IMR-90 (cell line): ENCODE data around the gene TRAF1. TPM values are rescaled to one million over a fixed set of nuclear protein-coding genes. Genes with fewer than 3 reads are reported as not detected.

Experiments used
- ATAC-seq: fragments of 200-7000 bp; cut with Tn5 transposase; 2 replicates; pipeline ENCODE4 v1.9.1; 2020; ENCODE audit warnings: low read depth, mild to moderate bottlenecking, moderate library complexity
- BruUV-seq: library from RNA; stranded (reverse); fragments of 400-500 nt; replicated peaks from 2 replicates; lab custom pipeline; 2021; lab: Mats Ljungman, UMichigan
- CTCF ChIA-PET: fragments of 300-600 bp; formaldehyde crosslinking; extraction: SDS; loops from one replicate; lab custom pipeline; 2021; ENCODE audit warnings: antibody characterized with exemption; lab: Yijun Ruan, JAX
- POLR2A ChIA-PET: fragments of 300-600 bp; sonication (Branson Sonifier 250); formaldehyde crosslinking; loops from one replicate; lab custom pipeline; 2022; ENCODE audit warnings: antibody characterized with exemption; ENCODE audit not compliant: unreplicated experiment; lab: Charles Lee
- DNase-seq: peaks from one replicate; pipeline ENCODE4 v3.0.0; 2013
- H2AFZ ChIP-seq: replicated peaks from 2 replicates; pipeline ENCODE3; 2013; ENCODE audit warnings: low read length, mild to moderate bottlenecking; ENCODE audit not compliant: poor library complexity
- H2AK5ac ChIP-seq: 2 replicates; pipeline ENCODE4 v1.6.1; 2013; ENCODE audit warnings: low read depth, low read length, inconsistent platforms
- H2AK9ac ChIP-seq: replicated peaks from 2 replicates; pipeline ENCODE3; 2013; ENCODE audit warnings: mild to moderate bottlenecking, low read depth, low read length, moderate library complexity; ENCODE audit not compliant: poor library complexity
- H2BK120ac ChIP-seq: 2 replicates; pipeline ENCODE4 v1.6.1; 2013; ENCODE audit warnings: low read depth, low read length, inconsistent platforms
- H2BK15ac ChIP-seq: 3 replicates; pipeline ENCODE4 v1.6.1; 2013; ENCODE audit warnings: low read depth, low read length, inconsistent platforms
- H2BK20ac ChIP-seq: 2 replicates; pipeline ENCODE4 v1.6.1; 2013; ENCODE audit warnings: low read depth, mild to moderate bottlenecking, inconsistent platforms, low read length, moderate library complexity
- H2BK5ac ChIP-seq: 2 replicates; pipeline ENCODE4 v1.6.1; 2013; ENCODE audit warnings: mild to moderate bottlenecking, low read depth, low read length, inconsistent platforms; ENCODE audit not compliant: poor library complexity, severe bottlenecking
- H3K14ac ChIP-seq: replicated peaks from 2 replicates; pipeline ENCODE4 v1.6.1; 2013; ENCODE audit warnings: low read depth, low read length, inconsistent platforms
- H3K18ac ChIP-seq: 2 replicates; pipeline ENCODE4 v1.6.1; 2013; ENCODE audit warnings: low read depth, low read length, control low read depth
- H3K23ac ChIP-seq: 2 replicates; pipeline ENCODE4 v1.6.1; 2013; ENCODE audit warnings: low read depth, low read length, inconsistent platforms
- H3K27ac ChIP-seq: 2 replicates; pipeline ENCODE4 v1.5.1; 2013; ENCODE audit warnings: mild to moderate bottlenecking, control low read depth, low read length; ENCODE audit not compliant: insufficient read depth
- H3K27me3 ChIP-seq: 2 replicates; pipeline ENCODE4 v1.6.1; 2013; ENCODE audit warnings: low read length; ENCODE audit not compliant: control insufficient read depth, insufficient read depth
- H3K36me3 ChIP-seq: 2 replicates; pipeline ENCODE4 v1.6.1; 2013; ENCODE audit warnings: low read length, mixed read lengths; ENCODE audit not compliant: control insufficient read depth, insufficient read depth
- H3K4ac ChIP-seq: 2 replicates; pipeline ENCODE4 v1.6.1; 2013; ENCODE audit warnings: low read depth, low read length, inconsistent platforms
- H3K4me1 ChIP-seq: 2 replicates; pipeline ENCODE4 v1.6.1; 2013; ENCODE audit warnings: low read length, mixed read lengths; ENCODE audit not compliant: control insufficient read depth, insufficient read depth
- H3K4me2 ChIP-seq: 2 replicates; pipeline ENCODE4 v1.6.1; 2013; ENCODE audit warnings: low read depth, mild to moderate bottlenecking, control low read depth, low read length, moderate library complexity
- H3K4me3 ChIP-seq: 2 replicates; pipeline ENCODE4 v1.5.1; 2013; ENCODE audit warnings: low read depth, mild to moderate bottlenecking, control low read depth, low read length, moderate library complexity; ENCODE audit not compliant: insufficient read depth
- H3K56ac ChIP-seq: 2 replicates; pipeline ENCODE4 v1.6.1; 2013; ENCODE audit warnings: low read length, inconsistent platforms; ENCODE audit not compliant: insufficient read depth; ENCODE audit errors: extremely low read depth
- H3K79me1 ChIP-seq, 2 experiments: 2 replicates each; pipeline ENCODE4 v1.6.1; 2013; ENCODE audit warnings: low read length in 2 of 2, inconsistent platforms in 1 of 2, low read depth in 1 of 2
- H3K9ac ChIP-seq: 2 replicates; pipeline ENCODE4 v1.6.1; 2013; ENCODE audit warnings: low read depth, low read length, control low read depth
- H3K9me1 ChIP-seq: 2 replicates; pipeline ENCODE4 v1.6.1; 2013; ENCODE audit warnings: low read length, inconsistent platforms; ENCODE audit not compliant: insufficient read depth
- H3K9me3 ChIP-seq: 2 replicates; pipeline ENCODE4 v1.6.1; 2013; ENCODE audit warnings: low read length; ENCODE audit not compliant: control insufficient read depth, insufficient read depth
- H4K20me1 ChIP-seq: 2 replicates; pipeline ENCODE4 v1.6.1; 2013; ENCODE audit warnings: low read length, inconsistent platforms; ENCODE audit not compliant: insufficient read depth
- H4K5ac ChIP-seq: 2 replicates; pipeline ENCODE4 v1.6.1; 2013; ENCODE audit warnings: mild to moderate bottlenecking, low read depth, low read length, control low read depth
- H4K8ac ChIP-seq, 2 experiments: 2 replicates each; pipeline ENCODE4 v1.6.1; 2013; ENCODE audit warnings: low read depth in 2 of 2, low read length in 2 of 2, control low read depth in 1 of 2, inconsistent platforms in 1 of 2
- H4K91ac ChIP-seq: 2 replicates; pipeline ENCODE4 v1.6.1; 2013; ENCODE audit warnings: low read depth, low read length, inconsistent platforms; ENCODE audit not compliant: insufficient read depth
- BHLHE40 ChIP-seq: fragments of 150-350 bp; IDR thresholded peaks from 2 replicates; pipeline ENCODE4 v1.6.1; 2016; ENCODE audit warnings: mild to moderate bottlenecking, low read depth, low read length
- CEBPB ChIP-seq: IDR thresholded peaks from 2 replicates; pipeline ENCODE4 v1.6.1; 2012; ENCODE audit warnings: low read depth, low read length, improper control_type of control experiment
- CHD1 ChIP-seq: IDR thresholded peaks from 2 replicates; pipeline ENCODE4 v1.6.1; 2012; ENCODE audit warnings: low read depth, low read length, improper control_type of control experiment
- FOS ChIP-seq: fragments of 150-350 bp; IDR thresholded peaks from 2 replicates; pipeline ENCODE4 v1.6.1; 2016; ENCODE audit warnings: low read depth, low read length
- MAFK ChIP-seq: IDR thresholded peaks from 2 replicates; pipeline ENCODE4 v1.6.1; 2012; ENCODE audit warnings: low read depth, low read length, improper control_type of control experiment
- MAZ ChIP-seq: IDR thresholded peaks from 2 replicates; pipeline ENCODE4 v1.6.1; 2012; ENCODE audit warnings: low read depth, mild to moderate bottlenecking, low read length, improper control_type of control experiment, moderate library complexity, borderline replicate concordance
- MXI1 ChIP-seq: IDR thresholded peaks from 2 replicates; pipeline ENCODE4 v1.6.1; 2012; ENCODE audit warnings: low read depth, mild to moderate bottlenecking, low read length, moderate library complexity, borderline replicate concordance
- NFE2L2 ChIP-seq: fragments of 150-350 bp; IDR thresholded peaks from 2 replicates; pipeline ENCODE4 v1.6.1; 2016; ENCODE audit warnings: low read depth, mild to moderate bottlenecking, low read length
- POLR2A ChIP-seq: IDR thresholded peaks from 2 replicates; pipeline ENCODE4 v1.6.1; 2012; ENCODE audit warnings: mild to moderate bottlenecking, low read depth, low read length
- RAD21 ChIP-seq: IDR thresholded peaks from 2 replicates; pipeline ENCODE4 v1.6.1; 2012; ENCODE audit warnings: low read length, improper control_type of control experiment
- RCOR1 ChIP-seq: IDR thresholded peaks from 2 replicates; pipeline ENCODE4 v1.6.1; 2012; ENCODE audit warnings: mild to moderate bottlenecking, low read length, improper control_type of control experiment; ENCODE audit not compliant: insufficient replicate concordance
- RFX5 ChIP-seq: IDR thresholded peaks from 2 replicates; pipeline ENCODE4 v1.8.0; 2012; ENCODE audit warnings: low read depth, mild to moderate bottlenecking, low read length, moderate library complexity
- SMC3 ChIP-seq: fragments of 150-350 bp; IDR thresholded peaks from 2 replicates; pipeline ENCODE4 v1.6.1; 2016; ENCODE audit warnings: low read depth, mild to moderate bottlenecking, antibody characterized with exemption, low read length, moderate library complexity
- WGBS, 2 experiments: methylation state at CpG; one replicate each; pipeline versions ENCODE4 v1.1.5 to v1.1.7; 2013; ENCODE audit warnings: missing lambda C conversion rate in 2 of 2; ENCODE audit not compliant: insufficient read length in 1 of 2; ENCODE audit errors: extremely low coverage in 2 of 2; 5-methylcytosine and 5-hydroxymethylcytosine counted together
- dilution Hi-C: fragments of 300-500 bp; cut with HindIII; formaldehyde crosslinking; loops from one replicate; pipeline ENCODE4 v1.14.3; 2018; ENCODE audit warnings: low sequenced_read_pairs; ENCODE audit not compliant: unreplicated experiment
- in situ Hi-C: fragments of 300-500 bp; cut with MboI; formaldehyde crosslinking; loops from 3 replicates; pipeline ENCODE4 v1.14.3; 2019; ENCODE audit warnings: low sequenced_read_pairs, inconsistent platforms, mixed read lengths
- intact Hi-C: fragments of 100-400 bp; cut with micrococcal nuclease; formaldehyde crosslinking; loops from 2 replicates; pipeline ENCODE4 v1.10.0; 2022
- polyA plus RNA-seq, 3 experiments: library from polyadenylated mRNA; depleted of rRNA; stranded (reverse); fragments of >200 nt; gene quantifications; 2 replicates each; pipeline ENCODE4 v1.2.3, GENCODE V29; 2012; ENCODE audit warnings: low replicate concordance in 1 of 3
- total RNA-seq: library from RNA; depleted of rRNA; stranded (reverse); fragments of >200 nt; gene quantifications from 2 replicates; pipeline ENCODE4 v1.2.3, GENCODE V29; 2012
- TF ChIP-seq, protein P1 (sequence below): conservative IDR thresholded peaks from 2 replicates; pipeline ENCODE4 v1.5.1; 2012; ENCODE audit warnings: mild to moderate bottlenecking, low read depth, low read length, improper control_type of control experiment
- TF ChIP-seq, protein P2 (sequence below): fragments of 150-350 bp; IDR thresholded peaks from 2 replicates; pipeline ENCODE4 v1.6.1; 2016; ENCODE audit warnings: low read depth, mild to moderate bottlenecking, low read length, moderate library complexity, borderline replicate concordance
- TF ChIP-seq, protein P3 (sequence below): fragments of 150-350 bp; IDR thresholded peaks from 2 replicates; pipeline ENCODE4 v1.6.1; 2017; ENCODE audit warnings: mild to moderate bottlenecking, antibody characterized with exemption, low read length, low read depth

The TRAF1 gene
- total and polyA plus RNA-seq, 2 of the 4 experiments (the other 2 are of a cell fraction), result 3.9 to 4.1 TPM

DNA sequence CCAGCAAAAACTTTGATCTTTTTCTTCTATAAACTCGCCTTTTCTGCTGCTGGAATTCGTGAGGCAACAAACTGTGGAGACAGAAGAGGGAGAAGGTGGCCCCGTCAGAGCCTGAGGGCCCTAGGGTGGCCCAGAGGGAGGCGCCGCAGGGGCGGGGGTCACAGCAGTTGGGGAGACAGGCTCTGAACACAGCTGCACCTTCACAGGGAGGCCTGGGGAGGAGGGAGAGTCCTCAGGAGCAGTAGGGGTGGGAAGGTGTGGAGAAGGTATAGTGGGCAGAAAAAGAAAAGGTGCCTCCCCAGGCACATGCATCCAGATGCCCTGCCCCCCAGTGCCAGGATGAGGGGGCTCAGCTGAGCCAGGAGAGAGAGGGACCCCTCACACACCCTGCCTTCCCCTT is 64.7 kb downstream of the TRAF1 start:
- no peak overlapping the region for H2BK120ac ChIP-seq
- BruUV-seq, result no TSS peak
- DNase-seq (no peak), ATAC-seq (no peak)
- no peak overlapping the region for H2AK9ac ChIP-seq
- TF ChIP-seq MXI1, result no peak
- no peak for TF ChIP-seq RFX5
- TF ChIP-seq, protein P1, sequence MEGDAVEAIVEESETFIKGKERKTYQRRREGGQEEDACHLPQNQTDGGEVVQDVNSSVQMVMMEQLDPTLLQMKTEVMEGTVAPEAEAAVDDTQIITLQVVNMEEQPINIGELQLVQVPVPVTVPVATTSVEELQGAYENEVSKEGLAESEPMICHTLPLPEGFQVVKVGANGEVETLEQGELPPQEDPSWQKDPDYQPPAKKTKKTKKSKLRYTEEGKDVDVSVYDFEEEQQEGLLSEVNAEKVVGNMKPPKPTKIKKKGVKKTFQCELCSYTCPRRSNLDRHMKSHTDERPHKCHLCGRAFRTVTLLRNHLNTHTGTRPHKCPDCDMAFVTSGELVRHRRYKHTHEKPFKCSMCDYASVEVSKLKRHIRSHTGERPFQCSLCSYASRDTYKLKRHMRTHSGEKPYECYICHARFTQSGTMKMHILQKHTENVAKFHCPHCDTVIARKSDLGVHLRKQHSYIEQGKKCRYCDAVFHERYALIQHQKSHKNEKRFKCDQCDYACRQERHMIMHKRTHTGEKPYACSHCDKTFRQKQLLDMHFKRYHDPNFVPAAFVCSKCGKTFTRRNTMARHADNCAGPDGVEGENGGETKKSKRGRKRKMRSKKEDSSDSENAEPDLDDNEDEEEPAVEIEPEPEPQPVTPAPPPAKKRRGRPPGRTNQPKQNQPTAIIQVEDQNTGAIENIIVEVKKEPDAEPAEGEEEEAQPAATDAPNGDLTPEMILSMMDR, result no peak
- no peak for TF ChIP-seq MAFK
- no peak for TF ChIP-seq CEBPB
- TF ChIP-seq, protein P2, sequence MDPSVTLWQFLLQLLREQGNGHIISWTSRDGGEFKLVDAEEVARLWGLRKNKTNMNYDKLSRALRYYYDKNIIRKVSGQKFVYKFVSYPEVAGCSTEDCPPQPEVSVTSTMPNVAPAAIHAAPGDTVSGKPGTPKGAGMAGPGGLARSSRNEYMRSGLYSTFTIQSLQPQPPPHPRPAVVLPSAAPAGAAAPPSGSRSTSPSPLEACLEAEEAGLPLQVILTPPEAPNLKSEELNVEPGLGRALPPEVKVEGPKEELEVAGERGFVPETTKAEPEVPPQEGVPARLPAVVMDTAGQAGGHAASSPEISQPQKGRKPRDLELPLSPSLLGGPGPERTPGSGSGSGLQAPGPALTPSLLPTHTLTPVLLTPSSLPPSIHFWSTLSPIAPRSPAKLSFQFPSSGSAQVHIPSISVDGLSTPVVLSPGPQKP, result no peak
- TF ChIP-seq CHD1, result no peak
- TF ChIP-seq FOS, result no peak
- TF ChIP-seq POLR2A, result no peak
- TF ChIP-seq BHLHE40, result no peak
- TF ChIP-seq NFE2L2, result no peak
- TF ChIP-seq, protein P3, sequence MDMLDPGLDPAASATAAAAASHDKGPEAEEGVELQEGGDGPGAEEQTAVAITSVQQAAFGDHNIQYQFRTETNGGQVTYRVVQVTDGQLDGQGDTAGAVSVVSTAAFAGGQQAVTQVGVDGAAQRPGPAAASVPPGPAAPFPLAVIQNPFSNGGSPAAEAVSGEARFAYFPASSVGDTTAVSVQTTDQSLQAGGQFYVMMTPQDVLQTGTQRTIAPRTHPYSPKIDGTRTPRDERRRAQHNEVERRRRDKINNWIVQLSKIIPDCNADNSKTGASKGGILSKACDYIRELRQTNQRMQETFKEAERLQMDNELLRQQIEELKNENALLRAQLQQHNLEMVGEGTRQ, result no peak
- no peak for TF ChIP-seq RCOR1
- TF ChIP-seq SMC3, result no peak
- no peak for TF ChIP-seq MAZ
- TF ChIP-seq RAD21, result no peak
- in situ Hi-C loops, result no loop called here
- H4K91ac ChIP-seq, result no peak overlapping the region
- intact Hi-C loops, result no loop called here
- no peak overlapping the region for H3K4ac ChIP-seq
- peaks cover 2 to 5% of the 10 kb centered on the region in 2 experiments; a peak in 2 of 4 replicates for H3K79me1 ChIP-seq
- no peak overlapping the region for H3K18ac ChIP-seq
- no peak overlapping the region for H3K14ac ChIP-seq
- H3K23ac ChIP-seq, result no peak overlapping the region
- H3K27me3 ChIP-seq, result no peaks in the 10 kb centered on the region
- H4K8ac ChIP-seq, result no peak overlapping the region
- no peak overlapping the region for H3K4me3 ChIP-seq
- no peak overlapping the region for H2BK15ac ChIP-seq
- peaks cover 55% of the 10 kb centered on the region for H3K36me3 ChIP-seq
- H3K9me1 ChIP-seq, result 0 out of 2 replicates have a peak, but pooled peaks cover 2% of the 10 kb centered on the region
- ChIA-PET POLR2A (no interaction called here), CTCF (no interaction called here)
- no peak overlapping the region for H3K56ac ChIP-seq
- no peak overlapping the region for H2BK5ac ChIP-seq
- no peak overlapping the region for H2AK5ac ChIP-seq
- no peaks in the 10 kb centered on the region for H3K9me3 ChIP-seq
- WGBS, 2 experiments, result no CpG with 5 or more reads among the region's 6 CpGs
- dilution Hi-C loops, result no loop called here
- no peak overlapping the region for H3K27ac ChIP-seq
- H4K5ac ChIP-seq, result no peak overlapping the region
- H3K4me2 ChIP-seq, result no peak overlapping the region
- H4K20me1 ChIP-seq, result no peaks in the 10 kb centered on the region
- no peaks in the 10 kb centered on the region for H3K4me1 ChIP-seq
- no peak overlapping the region for H3K9ac ChIP-seq
- no peak overlapping the region for H2BK20ac ChIP-seq
- H2AFZ ChIP-seq, result no peak overlapping the region
